GM19438 (cell line): ENCODE measurements around the gene THADA.
"Not testable (repeated sequence)": the region's sequence is repeated elsewhere in the genome, so short reads cannot be mapped to it uniquely, and the experiment has no call there.

Source experiments
- ATAC-seq: cut with Tn5 transposase; IDR thresholded peaks from one replicate; pipeline ENCODE4 v1.9.1; 2021; ENCODE audit warnings: low read depth; ENCODE audit not compliant: unreplicated experiment

The THADA gene

GRCh38 chr2:43542285-43542933, 53.4 kb downstream of the THADA start:
- no peak for ATAC-seq

GRCh38 chr2:43541165-43541564, 54.7 kb downstream of the THADA start:
- no peak for ATAC-seq

- no peak for ATAC-seq
These were observed 55.6 kb downstream of the THADA start for GRCh38 chr2:43540021-43540779.

GRCh38 chr2:43539436-43539835, 56.4 kb downstream of the THADA start:
- ATAC-seq = no peak

- no peak for ATAC-seq
These were observed 57.7 kb downstream of the THADA start for GRCh38 chr2:43538034-43538670.

- ATAC-seq = no peak
These were observed 58.7 kb downstream of the THADA start for GRCh38 chr2:43537137-43537536.

GRCh38 chr2:43534569-43534968, 61.3 kb downstream of the THADA start:
- no peak for ATAC-seq

GRCh38 chr2:43532572-43532971, 63.3 kb downstream of the THADA start:
- ATAC-seq = not testable (repeated sequence)

GRCh38 chr2:43531251-43531650, 64.6 kb downstream of the THADA start:
- ATAC-seq = no peak

- no peak for ATAC-seq
These were observed 68.8 kb downstream of the THADA start for GRCh38 chr2:43526994-43527393.

- no peak for ATAC-seq
These were observed 70.3 kb downstream of the THADA start for GRCh38 chr2:43525506-43525905.

GRCh38 chr2:43524177-43524965, 71.5 kb downstream of the THADA start:
- ATAC-seq = no peak

- ATAC-seq = no peak
These were observed 73.7 kb downstream of the THADA start for GRCh38 chr2:43522177-43522576.

- no peak for ATAC-seq
These were observed 74.3 kb downstream of the THADA start for GRCh38 chr2:43521568-43521967.

- no peak for ATAC-seq
These were observed 74.9 kb downstream of the THADA start for GRCh38 chr2:43520919-43521318.

GRCh38 chr2:43519643-43520221, 76.1 kb downstream of the THADA start:
- ATAC-seq = no peak

- ATAC-seq = no peak
These were observed 77.1 kb downstream of the THADA start for GRCh38 chr2:43518718-43519117.

- ATAC-seq = no peak
These were observed 77.7 kb downstream of the THADA start for GRCh38 chr2:43518181-43518580.

- no peak for ATAC-seq
These were observed 79.9 kb downstream of the THADA start for GRCh38 chr2:43515807-43516497.

- ATAC-seq = no peak
These were observed 80.6 kb downstream of the THADA start for GRCh38 chr2:43515248-43515647.
